ENCODE results near the gene EPS8L1.
"Not testable (repeated sequence)": the region's sequence is repeated elsewhere in the genome, so short reads cannot be mapped to it uniquely, and the experiment has no call there.

Gene EPS8L1

DNA sequence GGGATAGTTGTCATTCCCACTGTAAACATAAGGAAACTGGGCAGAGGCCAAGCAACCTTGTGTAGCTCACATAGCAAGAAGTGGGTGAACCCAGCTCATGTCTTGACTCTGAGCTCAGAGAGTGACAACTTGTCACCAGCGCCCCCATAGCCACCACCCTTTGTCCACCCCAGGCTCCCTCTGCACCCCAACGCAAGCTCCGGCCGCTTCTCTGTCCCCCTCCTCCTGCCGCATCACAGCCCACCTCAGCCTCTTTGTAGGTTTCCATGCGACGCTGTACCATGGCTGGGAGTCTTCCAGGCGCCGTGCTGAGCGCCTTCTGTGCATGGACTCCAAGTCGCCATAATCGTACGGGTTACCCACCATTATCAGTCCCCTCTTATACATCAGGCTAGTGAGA is 40.9 kb upstream of the EPS8L1 start:
- no peak overlapping the region for H3K4me3 ChIP-seq (ENCODE audit: low read depth, low read length)
- DNase-seq (ENCODE audit: low read depth), result no peak
- TF ChIP-seq, protein P1, sequence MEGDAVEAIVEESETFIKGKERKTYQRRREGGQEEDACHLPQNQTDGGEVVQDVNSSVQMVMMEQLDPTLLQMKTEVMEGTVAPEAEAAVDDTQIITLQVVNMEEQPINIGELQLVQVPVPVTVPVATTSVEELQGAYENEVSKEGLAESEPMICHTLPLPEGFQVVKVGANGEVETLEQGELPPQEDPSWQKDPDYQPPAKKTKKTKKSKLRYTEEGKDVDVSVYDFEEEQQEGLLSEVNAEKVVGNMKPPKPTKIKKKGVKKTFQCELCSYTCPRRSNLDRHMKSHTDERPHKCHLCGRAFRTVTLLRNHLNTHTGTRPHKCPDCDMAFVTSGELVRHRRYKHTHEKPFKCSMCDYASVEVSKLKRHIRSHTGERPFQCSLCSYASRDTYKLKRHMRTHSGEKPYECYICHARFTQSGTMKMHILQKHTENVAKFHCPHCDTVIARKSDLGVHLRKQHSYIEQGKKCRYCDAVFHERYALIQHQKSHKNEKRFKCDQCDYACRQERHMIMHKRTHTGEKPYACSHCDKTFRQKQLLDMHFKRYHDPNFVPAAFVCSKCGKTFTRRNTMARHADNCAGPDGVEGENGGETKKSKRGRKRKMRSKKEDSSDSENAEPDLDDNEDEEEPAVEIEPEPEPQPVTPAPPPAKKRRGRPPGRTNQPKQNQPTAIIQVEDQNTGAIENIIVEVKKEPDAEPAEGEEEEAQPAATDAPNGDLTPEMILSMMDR (IDR thresholded peaks at IDR 0.05; ENCODE audit: insufficient read depth, low read depth, low read length, missing control alignments), result no peak

GRCh38 chr19:55036058-55036457 is 39.6 kb upstream of the EPS8L1 start:
- TF ChIP-seq, protein P1 (IDR thresholded peaks at IDR 0.05; ENCODE audit: insufficient read depth, low read depth, low read length, missing control alignments), result no peak
- no peak for DNase-seq (ENCODE audit: low read depth)
- H3K4me3 ChIP-seq (ENCODE audit: low read depth, low read length), result no peak overlapping the region

GRCh38 chr19:55037603-55038002 is 38.1 kb upstream of the EPS8L1 start:
- not testable (repeated sequence) for DNase-seq (ENCODE audit: low read depth); H3K4me3 ChIP-seq (ENCODE audit: low read depth, low read length)

DNA sequence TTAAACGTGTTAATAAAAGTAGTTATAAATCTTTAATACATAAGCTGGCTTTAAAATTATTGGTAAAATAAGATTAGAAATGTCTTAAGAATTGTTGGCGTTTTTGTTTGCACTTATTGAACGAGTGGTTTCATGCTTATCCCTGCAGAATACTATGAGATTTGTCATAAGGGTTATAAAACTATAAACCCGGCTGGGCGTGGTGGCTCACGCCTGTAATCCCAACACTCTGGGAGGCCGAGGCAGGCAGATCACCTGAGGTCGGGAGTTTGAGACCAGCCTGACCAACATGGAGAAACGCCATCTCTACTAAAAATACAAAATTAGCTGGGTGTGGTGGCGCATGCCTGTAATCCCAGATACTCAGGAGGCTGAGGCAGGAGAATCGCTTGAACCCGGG is 35.0 kb upstream of the EPS8L1 start:
- not testable (repeated sequence) for DNase-seq (ENCODE audit: low read depth); H3K4me3 ChIP-seq (ENCODE audit: low read depth, low read length)

DNA sequence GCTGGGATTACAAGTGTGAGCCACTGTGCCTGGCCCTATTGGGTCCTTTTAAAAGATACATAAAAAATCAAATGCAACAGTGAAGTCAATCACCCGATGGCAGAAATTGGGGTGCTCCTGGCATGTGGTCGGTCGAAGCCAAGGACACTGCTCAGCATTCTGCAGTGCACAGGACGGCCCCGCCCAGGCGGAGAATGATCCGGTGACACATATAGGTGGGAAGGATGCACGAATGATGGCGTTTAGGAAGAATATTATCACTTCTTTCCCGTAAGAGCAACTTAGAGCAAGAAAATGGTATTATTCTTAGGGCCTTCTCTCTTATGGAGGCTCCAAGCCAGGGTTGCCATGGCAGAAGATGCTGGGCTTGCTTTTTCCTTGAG is 34.4 kb upstream of the EPS8L1 start:
- DNase-seq (ENCODE audit: low read depth), result no peak
- TF ChIP-seq, protein P1 (IDR thresholded peaks at IDR 0.05; ENCODE audit: insufficient read depth, low read depth, low read length, missing control alignments), result no peak
- no peak overlapping the region for H3K4me3 ChIP-seq (ENCODE audit: low read depth, low read length)

DNA sequence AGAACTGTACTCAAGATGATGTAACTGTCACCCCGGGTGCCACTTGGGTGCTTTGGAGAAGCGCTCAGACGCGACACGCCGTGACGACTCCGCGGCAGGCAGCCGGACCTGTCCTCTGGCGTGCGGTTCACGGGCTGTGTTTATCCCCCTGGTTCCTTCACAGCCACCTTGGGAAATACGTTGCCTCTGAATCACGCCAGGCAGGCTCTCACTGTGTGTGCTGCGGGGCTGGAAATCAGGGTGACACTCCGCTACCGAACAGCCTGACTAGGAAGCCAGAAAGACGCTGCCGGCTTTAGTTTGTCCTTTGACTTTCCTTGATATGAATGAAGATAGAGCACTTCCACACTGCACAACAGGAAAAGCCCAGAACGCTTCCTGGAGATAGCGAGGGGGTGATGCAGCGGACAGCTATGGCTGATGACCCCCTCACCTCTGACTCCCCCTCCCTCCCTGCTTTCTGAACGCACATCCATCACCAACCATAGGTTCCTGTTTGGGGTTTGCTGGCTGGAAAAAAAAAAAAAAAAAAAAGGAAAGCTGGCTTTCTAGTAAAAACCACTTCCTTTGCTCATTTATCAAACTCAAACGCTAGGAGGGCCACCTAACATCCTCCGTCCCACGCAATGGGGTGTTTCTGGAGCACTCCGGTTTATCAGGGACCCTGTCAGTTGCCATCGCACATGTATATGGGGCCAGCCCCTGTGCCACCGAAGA is 33.9 kb upstream of the EPS8L1 start:
- TF ChIP-seq, protein P1 (IDR thresholded peaks at IDR 0.05; ENCODE audit: insufficient read depth, low read depth, low read length, missing control alignments), result no peak
- no peak for DNase-seq (ENCODE audit: low read depth)
- H3K4me3 ChIP-seq (ENCODE audit: low read depth, low read length), result no peak overlapping the region

- TF ChIP-seq, protein P1 (IDR thresholded peaks at IDR 0.05; ENCODE audit: insufficient read depth, low read depth, low read length, missing control alignments), result no peak
- DNase-seq (ENCODE audit: low read depth), result no peak
- no peak overlapping the region for H3K4me3 ChIP-seq (ENCODE audit: low read depth, low read length)
These were observed 33.4 kb upstream of the EPS8L1 start for GRCh38 chr19:55042344-55042678.

DNA sequence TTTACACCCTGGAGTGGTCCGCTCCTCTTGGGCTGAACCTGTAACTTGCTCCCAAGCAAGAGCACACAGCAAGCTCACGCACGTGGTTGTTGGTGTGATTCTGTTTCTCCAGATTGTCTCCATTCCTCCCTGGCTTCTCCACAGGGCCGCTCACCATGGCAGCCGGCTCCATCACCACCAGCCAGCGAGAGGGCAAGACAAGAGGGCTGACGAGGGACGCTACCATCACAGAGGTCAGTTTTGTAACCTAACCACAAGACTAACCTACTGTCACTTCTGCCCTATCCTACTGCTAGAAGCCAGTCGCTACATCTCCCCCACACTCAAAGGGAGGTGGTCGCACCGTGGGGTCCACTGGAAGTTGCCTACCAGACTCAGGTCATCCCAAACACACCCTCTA is 33.0 kb upstream of the EPS8L1 start:
- TF ChIP-seq, protein P1 (IDR thresholded peaks at IDR 0.05; ENCODE audit: insufficient read depth, low read depth, low read length, missing control alignments), result no peak
- no peak for DNase-seq (ENCODE audit: low read depth)
- no peak overlapping the region for H3K4me3 ChIP-seq (ENCODE audit: low read depth, low read length)

All from GM12865 (cell line).